ENCODE measurements around the gene FBP2.

Gene FBP2

GRCh38 chr9:94593459-94594345 lies at the start of gene FBP2:
Gene FBP2 (minus strand): TSS chr9:94593824. CDS start chr9:94593726, 98 bp downstream.
- DNase-seq (ENCODE audit: low spot score) = no peak

DNA sequence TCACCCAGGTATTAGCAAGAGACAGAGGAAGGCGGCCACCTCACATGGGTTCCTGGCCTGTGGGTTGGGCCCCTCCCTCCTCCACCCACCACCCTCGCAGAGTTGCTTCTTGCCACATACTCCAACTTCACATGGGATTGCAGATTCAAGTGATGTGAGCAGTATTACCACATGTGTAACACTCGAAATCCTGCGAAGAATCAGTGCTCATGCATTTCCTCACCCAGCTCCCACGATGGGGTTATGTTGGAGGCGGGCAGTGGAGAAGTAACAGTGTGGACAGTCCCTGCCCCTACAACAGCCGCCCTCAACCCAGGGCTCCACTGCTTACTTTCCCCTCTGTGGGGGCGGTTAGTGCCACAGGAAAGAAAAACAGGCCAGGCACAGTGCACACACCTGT lies 49.6 kb upstream of the FBP2 start:
- no peak for DNase-seq (ENCODE audit: low spot score)

- DNase-seq (ENCODE audit: low spot score) = no peak
Observed at GRCh38 chr9:94642501-94642900, 48.9 kb upstream of the FBP2 start.

DNA sequence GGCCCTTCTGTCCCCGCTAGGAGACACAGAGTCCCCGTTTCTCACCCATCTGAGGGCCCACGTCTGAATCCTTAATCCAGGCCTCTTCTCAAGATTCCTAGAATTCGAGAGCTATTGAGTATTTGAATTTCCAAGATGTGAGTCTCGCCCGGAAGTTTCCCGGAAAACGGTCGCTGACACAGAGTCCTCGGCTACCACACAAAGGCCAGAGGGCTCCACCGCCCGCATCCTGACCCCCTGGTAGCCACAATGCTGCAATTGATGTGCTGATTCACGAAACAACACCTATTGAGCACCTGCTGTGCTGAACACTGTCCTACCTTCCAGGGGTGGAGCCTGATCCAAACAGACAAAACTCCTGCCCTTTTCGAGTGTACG lies 46.4 kb upstream of the FBP2 start:
- no peak for DNase-seq (ENCODE audit: low spot score)

- DNase-seq (ENCODE audit: low spot score) = no peak
Observed at GRCh38 chr9:94639061-94639998, 45.7 kb upstream of the FBP2 start, which contains the start of gene FBP1. Gene FBP1 (minus strand): TSS chr9:94639518. CDS start chr9:94639310, 208 bp downstream.

DNA sequence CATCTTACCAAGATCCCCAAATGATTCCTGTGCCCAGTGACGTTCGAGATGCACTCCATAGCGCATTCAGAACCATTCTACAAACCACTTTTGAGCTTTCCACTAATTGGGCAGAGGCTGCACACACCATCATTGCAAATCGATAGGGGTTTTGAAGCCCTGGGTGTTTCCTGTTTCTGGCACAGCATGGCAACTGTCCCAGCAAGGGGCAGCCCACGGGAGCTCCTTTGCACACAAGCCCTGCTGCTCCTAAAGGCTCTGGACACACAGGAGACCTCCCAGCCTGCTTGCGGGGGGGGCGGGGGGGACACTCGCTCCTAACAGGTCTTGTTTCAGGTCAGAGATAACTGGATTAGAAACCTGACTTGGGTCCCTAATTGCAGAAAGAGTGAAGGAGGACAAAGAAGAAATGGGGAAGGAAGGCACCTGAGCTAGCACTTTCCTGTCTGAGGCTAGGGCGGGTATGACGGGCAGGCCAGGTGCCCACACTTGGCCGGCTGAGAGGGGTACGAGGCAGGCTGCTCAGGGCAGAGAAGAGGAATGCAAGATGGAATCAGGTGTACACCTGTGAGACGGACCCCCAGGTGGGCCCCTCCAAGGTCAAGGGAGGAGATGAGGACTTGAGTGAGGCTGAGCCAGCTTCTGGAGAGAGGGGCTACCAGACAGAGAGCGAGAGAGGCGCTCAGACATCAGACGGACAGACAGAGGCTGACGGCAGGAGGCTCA lies 44.9 kb upstream of the FBP2 start:
- DNase-seq (ENCODE audit: low spot score) = no peak

- no peak for DNase-seq (ENCODE audit: low spot score)
Observed at GRCh38 chr9:94632737-94633136, 39.1 kb upstream of the FBP2 start.

DNA sequence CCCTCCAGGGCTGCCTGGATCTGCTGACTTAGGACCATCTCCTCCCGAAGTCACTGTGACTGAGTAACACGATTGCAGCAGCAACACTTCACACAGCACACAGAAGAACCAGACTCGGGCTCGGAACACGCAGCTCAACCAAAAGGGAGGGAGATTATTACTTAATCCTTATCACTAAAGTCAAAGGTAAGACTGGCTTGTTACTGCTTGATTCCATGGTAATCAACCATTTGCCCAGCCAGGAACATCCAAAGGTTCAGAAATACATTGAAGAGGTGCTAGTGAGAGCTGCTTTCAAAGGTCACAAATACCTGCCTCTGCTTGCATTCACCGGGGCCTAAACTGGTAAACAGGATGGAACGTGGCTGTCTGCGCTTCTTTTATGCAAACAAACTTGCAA lies 38.0 kb upstream of the FBP2 start:
- no peak for DNase-seq (ENCODE audit: low spot score)

DNA sequence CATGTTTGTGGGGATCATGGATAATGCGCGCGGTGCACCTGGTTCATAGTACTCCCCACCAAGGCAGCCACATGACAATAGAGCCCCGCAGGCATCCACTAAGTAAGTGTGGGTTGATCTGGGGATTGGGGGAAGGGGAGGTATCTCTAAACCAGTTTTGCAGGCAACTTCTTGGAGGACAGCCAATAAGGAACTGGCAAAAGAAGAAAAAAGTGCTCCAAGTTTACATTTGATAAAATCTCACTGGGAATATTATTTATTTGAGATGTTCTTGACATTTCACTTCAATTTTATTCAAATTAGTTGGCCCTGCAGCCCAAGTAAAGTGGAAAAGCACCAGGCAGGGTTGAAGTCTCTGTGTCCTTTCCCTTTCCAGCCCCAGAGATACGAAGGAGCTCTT lies 37.2 kb upstream of the FBP2 start:
- no peak for DNase-seq (ENCODE audit: low spot score)

DNA sequence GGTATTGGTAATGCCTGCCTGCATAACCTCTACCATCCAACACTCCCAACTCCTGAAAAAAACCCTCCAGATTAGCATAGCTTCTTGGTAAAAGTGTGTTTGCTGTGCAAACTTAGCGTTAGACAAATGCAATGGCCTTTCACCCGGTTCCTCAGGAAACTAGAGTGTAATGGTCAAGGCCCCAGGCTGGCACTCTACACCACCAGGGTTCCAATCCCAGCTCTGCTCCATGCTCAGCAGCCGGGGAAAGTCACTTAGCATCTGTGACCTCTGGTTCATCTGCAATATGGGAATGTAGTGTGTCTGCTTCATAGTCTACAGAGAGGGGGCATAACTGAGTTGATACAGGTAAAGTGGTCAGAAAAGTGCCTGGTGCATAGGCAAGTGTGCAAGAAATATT lies 36.7 kb upstream of the FBP2 start:
- no peak for DNase-seq (ENCODE audit: low spot score)

DNA sequence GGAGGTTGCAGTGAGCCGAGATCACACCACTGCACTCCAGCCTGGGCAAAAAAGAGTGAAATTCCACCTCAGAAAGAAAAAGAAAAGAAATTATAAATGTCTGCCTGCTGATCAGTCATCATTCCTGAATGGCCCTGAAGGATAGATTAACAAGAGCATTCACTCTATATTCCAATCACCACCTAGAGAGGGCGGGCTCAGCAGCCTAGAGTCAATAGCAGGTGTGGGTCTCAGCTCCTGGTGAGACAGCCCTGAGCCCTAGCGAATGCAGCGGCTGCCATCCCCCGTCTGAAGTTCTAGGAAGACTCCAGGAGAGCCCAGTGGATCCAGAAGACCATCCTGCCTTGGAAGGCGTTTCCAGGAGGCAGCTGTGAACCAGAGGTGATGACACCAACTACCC lies 33.7 kb upstream of the FBP2 start:
- no peak for DNase-seq (ENCODE audit: low spot score)

GRCh38 chr9:94625835-94626234 lies 32.2 kb upstream of the FBP2 start:
- DNase-seq (ENCODE audit: low spot score) = no peak

GRCh38 chr9:94624629-94625028 lies 31.0 kb upstream of the FBP2 start:
- no peak for DNase-seq (ENCODE audit: low spot score)

DNA sequence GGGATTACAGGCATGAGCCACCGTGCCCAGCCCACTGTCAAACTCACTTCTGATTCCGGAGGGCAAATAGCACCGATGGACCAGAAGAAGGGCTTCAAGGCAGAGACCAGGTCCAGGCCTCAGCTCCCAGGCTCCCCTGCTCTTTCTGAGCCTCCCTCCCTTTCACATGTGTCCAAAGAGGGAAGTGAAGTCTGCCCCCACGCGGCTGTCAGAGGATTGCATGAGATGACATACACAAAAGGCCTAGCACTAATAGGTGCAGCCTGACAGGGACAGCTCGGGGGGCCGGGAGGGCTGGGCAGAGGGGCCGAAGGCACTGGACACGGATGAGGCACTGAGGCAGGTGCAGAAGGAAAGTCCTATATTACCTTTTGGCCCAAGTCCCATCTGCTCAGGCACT lies 29.6 kb upstream of the FBP2 start:
- DNase-seq (ENCODE audit: low spot score) = no peak

DNA sequence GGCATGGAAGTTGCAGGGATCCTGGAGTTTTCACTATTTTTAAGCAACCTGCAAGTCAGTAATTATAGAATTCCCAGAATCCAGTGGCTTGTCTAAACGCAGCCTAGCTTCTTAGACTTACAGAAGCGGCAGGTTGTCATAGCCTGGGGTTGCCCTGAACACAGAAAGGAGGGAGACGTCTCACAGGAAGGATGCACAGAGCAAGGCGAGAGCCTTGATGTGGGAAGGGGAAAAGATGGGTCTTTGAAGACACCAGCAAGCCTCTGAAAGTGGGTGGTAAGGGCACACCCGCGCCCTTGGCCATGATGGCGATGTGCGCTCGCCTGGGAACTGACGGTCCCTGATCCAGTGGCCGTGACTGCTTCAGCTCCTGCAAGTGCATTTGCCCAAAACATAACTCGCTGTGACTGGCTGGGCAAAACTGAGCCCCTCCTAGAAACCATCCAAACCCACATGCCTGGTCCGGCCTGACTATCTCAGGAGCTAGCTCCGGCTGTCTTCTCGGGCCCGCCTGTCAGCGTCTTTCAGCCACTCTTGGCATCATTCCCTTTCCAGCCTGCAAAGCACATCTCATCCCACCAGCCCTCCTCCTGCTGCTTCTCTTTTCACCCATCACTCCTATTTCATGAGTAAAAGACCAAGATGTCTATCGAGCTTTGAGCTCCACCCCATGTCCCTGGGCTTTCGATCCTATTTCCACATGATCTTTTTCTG lies 28.6 kb upstream of the FBP2 start:
- no peak for DNase-seq (ENCODE audit: low spot score)

- no peak for DNase-seq (ENCODE audit: low spot score)
Observed at GRCh38 chr9:94619026-94619425, 25.4 kb upstream of the FBP2 start.

- no peak for DNase-seq (ENCODE audit: low spot score)
Observed at GRCh38 chr9:94613003-94613402, 19.4 kb upstream of the FBP2 start.

DNA sequence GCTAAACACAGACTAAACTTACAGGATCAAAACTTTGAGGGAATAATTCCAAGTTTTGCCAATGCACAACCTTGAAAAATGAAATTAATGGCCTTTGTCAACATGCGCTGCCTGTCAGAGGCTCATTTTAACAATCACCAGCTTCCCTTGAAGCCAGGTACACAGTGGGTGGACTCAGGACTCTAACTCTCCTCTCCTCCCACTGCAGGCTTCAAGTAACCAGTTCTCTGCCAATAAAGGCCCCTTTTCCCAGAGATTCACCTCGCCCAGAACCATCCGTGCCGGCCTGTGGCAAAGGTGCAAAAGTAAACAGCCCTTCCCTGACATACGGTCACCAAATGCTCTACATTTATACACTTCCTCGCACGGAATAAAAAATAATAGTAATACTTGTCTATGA lies 18.4 kb upstream of the FBP2 start:
- DNase-seq (ENCODE audit: low spot score) = no peak

GRCh38 chr9:94611638-94612068 lies 18.0 kb upstream of the FBP2 start:
- DNase-seq (ENCODE audit: low spot score) = no peak

DNA sequence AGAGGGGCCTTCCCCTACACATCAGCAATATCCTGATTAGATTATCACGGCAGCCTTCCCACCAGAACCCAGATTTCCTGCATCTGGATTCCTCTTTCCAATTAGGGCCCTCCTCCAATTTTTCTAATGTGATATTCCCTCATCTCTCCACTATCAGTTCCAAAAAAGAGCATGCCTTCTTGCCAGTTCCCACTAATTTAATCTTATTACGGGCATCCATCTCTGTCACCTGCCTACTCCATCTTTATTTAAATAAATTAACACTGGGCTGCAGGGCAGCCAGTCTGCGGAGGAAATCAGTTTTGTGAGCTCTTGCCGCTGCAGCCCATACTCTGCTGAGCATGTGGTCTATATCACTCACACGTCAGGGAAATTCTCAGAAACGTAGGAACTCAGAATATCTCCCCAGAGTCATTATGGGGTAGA lies 16.6 kb upstream of the FBP2 start:
- no peak for DNase-seq (ENCODE audit: low spot score)

DNA sequence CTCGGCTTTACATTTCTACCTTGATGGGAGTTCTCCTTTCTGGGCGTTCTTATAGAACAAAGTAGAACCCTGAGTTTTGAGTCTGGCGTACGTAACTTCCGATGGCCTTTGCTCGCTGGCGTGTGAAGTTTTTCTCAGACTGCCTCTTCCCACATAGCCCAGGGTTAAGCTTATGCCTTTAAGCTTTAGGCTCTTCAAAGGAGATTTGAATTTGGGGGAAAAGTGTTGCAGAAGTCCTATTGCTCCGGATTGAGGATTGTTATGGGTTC lies 13.7 kb upstream of the FBP2 start:
- DNase-seq (ENCODE audit: low spot score) = no peak
